Ammon's horn (tissue), 1 donor: ENCODE measurements around the gene CCDC194.

Experiments
- DNase-seq: peaks from one replicate; pipeline ENCODE4 v3.0.0-alpha.2; 2016; ENCODE audit warnings: low spot score

Gene CCDC194

DNA sequence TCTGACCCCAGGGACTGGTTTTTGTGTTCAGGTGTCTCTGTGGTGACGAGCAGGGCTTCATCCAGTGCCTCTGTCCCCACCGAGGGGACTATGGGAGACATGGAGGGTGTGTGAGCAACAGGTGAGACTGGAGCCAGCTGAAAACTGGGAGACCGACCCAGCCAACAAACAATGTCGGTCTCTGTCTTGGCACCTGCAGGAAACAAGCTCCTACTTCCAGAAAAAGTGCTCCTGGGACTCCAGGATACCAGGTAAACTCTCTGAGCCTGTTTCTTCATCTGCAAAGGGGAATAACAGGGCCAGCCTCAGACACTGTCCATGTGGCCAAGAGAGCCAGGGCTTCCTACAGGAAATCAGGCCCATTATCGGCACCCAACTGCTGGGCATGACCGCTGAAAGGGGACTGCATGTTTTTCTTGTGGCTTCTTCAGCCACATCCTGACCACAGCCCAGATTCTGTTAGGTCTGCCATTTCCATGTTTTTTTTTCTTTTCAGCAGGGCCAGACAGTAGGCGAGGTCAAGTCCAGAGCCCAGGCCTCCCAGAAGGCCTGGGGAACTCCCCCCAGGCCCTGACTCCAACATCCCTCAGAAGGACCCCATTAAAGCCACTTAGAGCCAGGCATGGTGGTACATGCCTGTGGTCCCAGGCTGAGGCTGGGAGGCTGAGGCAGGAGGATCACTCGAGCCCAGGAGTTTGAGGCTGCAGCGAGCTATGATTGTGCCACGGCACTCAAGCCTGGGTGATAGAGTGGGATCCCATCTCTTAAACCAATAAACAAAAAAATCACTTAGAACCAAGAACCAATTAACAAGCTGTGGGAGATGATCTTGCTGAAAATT is 12.3 kb upstream of the CCDC194 start:
- DNase-seq, result peak; percentile 47

DNA sequence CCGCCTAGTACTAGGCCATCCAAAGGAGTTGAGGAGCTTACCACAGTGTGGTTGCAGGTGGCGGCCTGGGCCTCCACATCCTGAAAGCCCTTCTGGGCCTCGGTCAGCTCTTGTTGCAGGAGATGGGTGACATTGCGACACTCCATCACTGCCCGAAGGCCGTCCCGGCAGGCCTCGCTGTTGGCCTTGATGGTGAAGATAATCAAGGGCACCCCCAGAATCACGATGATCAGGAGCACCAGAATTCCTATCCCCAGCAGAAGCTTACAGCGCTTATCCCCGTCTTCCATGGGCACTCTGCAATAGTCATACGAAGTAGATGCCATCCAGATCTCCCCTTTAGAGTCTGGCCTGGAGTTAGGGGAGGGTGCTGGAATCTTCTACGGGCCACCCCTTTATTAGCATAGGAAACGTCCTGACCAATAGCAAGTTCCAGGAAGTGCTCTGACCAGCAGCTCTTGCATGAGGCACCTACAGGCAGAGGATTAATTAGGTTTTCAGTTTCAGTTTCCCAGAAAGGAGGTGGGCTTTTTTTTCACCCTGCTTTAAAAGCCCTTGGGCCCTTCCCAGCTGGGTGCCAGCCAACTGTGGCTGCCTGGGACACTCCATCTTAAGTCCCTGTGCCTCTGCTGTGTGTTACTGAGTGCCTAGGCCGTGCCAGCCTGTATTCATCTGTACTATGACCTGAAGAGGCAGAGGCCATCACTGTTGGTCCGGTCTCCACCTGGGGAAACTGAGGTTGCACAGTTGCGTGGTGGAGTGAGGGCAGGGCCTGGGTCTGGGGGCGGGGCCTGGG is 11.5 kb upstream of the CCDC194 start, which contains the start of gene BST2:
Gene BST2, minus strand, starts transcription at position 381 of the 796 bp plus-strand sequence. Its CDS starts 55 bp downstream, at position 326.
- peak; percentile 75 for DNase-seq

DNA sequence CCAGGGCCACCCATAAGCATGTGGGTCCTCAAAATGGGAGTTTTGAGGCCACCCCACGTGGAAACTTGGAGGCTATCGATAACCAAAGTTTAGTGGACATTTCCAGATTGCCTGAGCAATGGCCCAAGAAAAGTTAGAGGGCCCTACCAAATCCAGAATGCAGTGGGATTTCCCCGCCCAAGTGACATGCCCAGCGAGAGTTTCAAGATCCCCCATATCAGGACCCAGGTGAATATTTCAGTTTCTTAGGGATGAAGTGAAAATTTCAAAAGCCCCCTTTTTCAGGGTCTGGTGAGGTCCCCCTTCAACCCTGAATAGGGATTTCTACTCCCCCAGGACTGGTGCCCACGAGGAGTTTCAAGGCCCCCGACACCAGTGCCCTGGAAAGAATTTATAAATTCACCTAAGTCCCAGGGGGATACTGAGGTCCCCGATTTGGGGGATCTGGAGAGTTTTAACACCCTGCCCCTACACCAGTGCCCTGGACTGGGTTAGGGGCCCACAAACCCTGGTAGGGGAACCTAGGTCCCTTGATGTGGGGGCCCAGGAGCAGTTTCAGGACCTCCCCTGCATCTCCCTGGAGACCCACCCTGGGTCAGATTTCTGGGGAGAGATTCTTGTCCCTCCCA is 10.7 kb upstream of the CCDC194 start:
- DNase-seq, result no peak

DNA sequence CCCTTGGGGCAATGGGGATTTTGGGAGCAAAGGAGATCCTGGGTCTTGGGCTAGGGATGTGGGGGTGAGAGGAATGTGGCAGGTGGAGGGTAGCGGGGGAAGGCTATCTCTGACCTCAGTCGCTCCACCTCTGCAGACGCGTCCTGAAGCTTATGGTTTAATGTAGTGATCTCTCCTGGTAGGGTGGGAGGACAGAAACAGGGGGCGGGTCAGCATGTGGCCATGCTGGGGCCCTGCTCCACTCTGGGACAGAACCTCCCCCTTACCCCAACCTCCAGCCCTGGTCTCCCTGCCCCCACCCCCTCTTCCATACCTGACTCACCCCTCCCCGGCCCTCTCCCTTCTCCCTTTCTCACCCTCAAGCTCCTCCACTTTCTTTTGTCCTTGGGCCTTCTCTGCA is 10.0 kb upstream of the CCDC194 start:
- DNase-seq, result no peak

DNA sequence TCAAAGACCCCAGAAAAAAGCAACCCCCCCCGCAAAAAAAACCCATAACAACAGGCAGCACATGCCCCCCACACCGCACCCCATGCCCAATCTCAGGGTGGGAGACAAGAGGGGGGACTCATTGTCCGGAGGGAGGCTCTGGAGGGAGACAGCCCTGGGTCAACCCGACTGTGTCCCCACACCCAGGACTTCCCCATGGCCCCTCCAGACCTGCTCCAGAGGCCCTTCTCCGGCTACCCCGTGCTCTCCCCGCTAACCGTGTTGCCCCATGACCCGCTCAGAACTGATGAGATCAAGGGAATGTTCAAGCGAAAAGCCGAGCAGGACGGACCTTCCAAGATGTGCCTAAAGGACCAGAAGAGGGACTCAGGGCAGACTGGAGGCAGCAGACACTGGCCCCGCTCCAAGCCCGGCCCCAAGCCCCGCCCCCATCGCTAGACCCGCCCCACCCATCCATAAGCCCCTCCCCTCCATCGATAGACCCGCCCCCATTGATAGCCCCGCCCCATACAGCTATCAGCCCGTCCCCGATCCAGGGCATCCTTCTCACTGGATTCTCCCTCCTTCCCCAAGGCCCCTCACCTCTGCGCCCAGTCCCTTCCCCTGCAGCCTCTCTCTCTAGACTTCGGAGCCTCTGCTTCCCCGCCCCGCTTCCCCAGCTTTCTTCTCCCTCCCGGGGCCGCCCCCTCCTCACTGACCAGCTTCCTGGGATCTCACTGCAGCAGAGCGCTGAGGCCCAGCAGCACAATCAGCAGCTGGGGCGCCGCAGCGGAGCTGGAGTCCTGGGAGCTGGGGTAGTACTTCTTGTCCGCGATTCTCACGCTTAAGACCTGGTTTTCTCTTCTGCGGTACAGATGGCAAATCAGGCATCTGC is 9.2 kb upstream of the CCDC194 start:
- no peak for DNase-seq

DNA sequence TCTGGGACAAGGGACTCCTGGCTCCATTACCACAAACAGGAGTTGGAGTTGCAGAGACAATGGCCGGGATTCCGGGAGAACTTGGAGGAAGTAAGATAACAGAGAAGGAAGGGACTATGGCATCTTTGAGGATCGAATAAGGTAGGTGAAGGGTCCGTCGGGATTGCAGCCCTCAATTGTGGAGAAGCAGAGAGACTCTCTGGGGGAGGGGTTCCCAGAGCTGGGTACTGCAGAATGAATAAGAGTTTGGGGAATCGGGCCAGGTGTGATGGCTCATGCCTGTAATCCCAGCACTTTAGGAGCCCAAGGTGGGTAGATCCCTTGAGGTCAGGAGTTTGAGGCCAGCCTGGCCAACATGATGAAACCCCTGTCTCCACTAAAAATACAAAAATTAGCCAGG is 7.6 kb upstream of the CCDC194 start:
- DNase-seq, result no peak

DNA sequence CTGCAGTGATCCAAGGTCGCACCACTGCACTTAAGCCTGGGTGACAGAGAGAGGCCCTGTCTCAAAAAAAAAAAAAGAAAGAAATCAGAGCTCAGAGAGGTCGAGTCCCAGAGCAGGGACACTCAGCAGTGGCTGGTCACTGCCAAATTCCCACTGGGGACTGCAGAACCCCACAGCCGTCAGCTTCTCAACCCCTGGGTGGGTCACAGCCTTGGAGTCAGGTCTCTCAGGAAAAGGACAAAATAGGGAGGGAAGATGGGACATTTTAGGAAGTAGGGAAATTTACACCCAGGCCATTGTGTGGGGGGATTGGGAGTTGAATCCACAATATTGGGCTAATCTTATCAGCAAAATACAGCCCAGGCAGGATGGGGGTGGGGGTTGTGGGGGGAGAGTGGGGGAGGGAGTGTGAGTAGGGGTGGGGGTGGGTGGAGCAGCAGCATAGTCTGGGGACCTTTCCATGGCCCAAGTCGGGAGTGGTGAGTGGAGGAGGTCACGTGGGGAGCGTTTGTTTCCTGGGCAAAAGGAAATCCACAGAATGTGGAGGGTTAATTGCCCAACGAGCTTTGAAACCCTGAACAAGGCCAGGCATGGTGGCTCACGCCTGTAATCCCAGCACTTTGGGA is 5.0 kb upstream of the CCDC194 start:
- DNase-seq, result no peak

DNA sequence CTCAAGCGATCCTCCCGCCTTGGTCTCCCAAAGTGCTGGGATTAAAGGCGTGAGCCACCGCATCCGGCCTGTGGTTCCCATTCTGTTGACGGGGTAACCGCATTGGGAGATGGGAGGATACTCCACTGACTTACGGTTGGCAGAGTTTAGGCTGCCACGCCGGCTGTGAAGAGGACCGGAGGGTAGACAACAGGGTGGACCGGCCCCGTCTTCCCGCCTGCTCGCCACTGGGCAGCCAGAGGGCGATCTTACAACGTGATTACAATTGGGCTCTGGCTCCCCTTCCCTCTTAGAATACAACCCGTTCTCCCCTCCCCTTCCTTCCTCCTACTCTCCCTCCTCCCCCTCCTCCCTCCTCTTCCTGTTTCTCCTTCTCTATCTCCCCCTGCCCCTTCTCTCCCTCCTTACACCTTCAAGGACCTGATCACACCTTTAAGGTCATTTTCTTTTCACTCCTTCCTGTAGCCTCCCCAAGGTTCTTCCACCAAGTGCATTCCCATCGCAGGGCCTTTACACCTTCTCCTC is 957 bp upstream of the CCDC194 start:
- DNase-seq, result peak; percentile 55

DNA sequence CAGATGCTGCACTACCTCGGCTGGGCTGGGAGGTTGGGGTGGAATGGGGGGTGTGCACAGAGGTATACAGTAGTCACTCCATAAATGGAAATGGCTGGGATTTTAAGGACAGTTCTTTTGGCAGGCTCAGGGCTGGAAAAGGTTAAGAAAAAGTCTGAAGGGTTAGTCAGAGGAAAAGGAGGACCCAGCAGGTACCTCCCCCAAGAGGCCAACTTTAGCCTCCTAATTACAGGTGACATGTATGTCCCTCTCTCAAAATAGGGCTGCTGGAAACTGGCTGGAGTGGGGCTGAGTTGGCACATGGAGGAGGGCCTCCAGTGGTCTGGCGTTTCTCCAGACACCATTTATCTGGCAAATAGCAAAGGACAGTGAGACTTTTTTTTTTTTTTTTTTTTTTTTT is 994 bp downstream of the CCDC194 start:
- DNase-seq, result no peak

DNA sequence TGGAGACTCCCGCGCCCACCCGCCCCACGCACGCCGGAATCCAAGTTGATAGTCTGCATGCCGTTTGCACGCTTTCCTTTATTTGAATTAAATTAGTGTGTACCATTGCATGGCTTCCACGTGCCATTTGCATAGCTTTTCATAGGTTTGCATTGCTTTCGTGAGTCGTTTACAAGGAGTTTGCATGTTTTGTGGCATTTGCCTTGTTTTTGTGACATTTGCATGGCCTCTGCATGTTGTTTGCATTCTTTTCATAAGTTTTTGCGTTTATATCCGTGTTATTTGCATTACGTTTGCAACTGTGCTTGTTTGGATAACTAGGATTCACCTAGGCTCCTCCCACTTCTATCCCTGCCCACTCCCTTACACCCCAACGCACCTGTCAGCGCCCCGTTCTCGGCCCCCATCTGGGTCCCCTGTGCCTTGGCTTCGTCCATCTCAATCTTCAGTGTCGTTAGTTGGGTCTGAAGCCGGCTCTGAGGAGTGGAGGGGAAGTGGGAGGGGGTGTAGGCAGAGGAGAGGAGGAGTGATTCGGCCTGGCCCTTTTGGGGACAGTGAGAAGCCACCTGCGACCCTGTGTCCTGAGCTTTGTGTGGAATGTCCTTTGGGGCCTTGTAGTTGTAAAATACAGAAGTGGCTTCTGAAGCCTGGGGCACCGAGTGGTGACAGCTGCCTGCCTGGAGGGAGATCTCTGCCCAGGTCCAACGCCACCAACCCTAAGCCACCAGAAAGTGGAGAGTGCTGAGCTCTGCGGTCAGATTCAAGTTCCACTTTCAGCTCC is 2.4 kb downstream of the CCDC194 start:
- DNase-seq, result peak; percentile 37

DNA sequence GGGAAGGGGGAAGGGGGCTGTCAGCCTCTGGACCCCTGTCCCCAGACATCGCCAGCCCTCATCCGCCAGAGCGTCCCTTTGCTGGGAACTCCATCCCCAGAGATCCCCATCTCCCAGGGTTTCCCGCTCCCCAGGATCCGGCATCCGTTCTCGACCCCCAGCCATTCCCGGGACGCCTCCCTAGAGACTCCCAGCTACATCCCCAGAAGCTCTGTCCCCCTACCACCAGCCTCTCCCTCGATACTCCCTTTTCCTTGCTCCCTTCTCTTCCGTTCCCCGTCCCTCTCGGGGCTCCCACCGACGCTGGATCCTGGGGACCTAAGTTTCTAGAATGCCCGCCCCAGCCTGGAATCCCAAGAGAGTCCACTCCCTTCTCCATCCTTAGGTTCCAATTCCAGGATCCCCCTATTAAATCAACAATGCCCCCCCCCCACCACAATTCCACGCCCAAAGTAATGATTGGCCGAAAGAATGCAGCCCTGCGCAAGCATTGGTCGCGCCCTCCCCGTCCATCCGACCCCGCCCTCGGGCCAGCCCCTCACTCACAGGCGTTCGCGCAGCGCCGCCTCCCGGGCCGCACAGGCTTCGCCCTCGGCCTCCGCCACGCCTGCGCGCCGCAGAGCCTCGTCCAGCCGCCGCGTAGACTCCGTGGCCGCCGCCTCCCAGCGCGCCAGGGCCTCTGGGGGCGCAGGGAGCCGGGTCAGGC is 3.2 kb downstream of the CCDC194 start:
- DNase-seq, result peak; percentile 93

DNA sequence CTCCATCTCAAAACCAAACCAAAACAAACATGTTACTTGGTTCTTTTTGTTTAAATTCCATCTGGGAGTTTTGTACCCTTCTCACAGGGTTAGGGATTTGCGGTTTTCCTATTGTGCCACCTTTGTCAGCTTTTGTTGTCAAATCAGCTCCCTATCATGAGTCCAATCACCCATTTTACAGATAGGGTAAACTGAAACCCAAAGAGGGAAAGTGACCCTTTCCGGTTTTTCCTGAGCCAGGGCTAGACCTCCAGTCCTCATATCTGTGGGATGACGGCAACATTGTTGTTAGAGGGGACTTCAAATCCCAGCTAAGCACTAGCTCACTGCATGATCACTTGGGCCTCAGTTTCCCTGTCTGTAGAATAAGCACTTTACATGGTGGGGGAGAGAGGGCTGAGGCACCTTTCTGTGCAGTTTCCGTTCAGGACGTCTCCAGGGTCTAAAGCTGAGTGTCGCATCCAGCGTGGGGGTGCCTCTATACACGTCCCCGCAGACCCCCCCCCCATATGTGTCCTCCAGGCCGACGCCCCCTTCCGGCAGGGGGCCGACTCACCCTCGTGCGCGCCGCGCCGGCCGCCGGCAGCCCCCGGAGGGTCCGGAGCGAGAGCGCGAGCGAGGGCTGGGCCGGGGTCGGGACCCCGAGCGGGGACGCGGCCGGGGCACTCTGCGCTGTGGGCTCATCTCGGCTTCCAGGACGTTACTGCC is 3.9 kb downstream of the CCDC194 start:
- no peak for DNase-seq

DNA sequence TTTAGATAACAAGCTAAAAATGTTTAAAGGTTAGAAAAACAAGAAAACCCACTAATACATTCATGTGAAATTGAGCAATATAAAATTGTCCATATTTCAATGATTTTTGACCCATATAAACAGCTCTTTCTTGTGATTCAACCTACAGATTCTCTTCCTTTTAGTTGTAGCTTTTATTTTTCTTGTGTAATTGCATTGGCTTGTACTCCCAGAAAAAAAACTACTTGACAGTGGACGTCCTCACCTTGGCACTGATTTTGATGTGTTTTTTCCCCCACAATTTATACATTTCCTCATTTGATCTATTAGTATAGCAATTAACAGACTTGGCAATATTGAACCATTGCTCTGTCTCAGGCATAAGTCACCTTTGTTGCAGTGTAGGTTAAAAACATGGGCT is 4.7 kb downstream of the CCDC194 start:
- DNase-seq, result no peak

DNA sequence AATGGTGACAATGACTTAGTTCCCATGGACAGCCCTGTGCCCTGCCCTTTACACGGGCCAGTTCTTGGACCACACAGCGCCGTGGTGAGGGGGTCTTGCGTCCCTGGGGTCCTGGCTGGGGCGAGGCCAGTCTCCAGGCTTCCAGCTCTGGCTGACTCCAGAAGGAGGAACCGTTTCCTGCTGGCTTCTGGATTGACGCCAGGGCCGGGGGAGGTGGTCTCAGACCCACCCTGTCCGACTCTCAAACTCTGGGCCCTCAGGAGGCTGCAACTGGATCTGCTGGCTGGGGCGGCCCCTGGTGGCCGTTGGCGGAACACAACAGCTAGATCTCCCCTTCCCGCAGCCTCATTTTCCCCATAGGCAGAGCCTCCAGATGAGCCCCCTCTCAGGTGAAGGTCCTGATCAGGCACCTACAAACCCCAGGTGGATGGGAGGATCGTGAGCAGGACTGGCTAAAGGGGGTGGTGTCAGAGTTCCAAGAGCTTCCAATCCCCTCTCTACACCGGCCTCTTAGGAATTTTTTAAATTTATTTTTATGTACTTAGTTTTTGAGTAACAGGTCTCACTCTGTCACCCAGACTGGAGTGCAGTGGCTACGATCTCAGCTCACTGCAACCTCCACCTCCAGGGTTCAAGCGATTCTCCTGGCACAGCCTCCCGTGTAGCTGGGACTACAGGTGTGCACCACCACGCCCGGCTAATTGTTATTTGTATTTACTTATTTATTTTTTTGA is 8.0 kb downstream of the CCDC194 start:
- peak; percentile 41 for DNase-seq

DNA sequence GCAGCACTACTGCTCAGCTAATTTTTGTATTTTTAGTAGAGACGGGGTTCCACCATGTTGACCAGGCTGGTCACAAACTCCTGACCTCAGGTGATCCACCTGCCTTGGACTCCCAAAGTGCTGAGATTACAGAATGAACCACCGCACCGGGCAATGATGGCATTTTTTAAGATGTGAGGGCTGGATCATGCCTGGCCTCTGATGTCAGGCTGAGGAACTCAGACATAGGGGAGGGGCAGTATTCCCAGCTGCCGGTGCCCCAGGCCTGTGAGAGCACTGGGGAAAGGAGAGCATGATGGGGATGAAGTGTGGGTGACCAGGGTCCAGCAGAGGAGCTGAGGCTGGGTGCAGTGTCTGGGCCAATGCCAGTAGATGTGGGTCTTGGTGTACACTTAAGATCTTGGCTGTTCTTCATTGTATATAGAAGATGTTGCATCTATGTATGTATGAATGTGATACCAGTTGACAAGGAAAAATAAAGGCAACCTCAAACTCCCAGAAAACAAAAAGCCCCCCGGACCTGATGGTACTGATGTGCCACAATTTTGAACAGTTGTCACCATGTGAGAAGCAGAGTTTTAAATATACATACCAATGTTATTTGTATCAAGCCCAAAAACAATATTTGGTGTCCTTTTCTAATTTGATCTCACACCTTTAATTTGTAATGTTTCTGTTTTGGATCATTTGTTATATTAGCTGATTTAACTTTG is 13.4 kb downstream of the CCDC194 start:
- no peak for DNase-seq

DNA sequence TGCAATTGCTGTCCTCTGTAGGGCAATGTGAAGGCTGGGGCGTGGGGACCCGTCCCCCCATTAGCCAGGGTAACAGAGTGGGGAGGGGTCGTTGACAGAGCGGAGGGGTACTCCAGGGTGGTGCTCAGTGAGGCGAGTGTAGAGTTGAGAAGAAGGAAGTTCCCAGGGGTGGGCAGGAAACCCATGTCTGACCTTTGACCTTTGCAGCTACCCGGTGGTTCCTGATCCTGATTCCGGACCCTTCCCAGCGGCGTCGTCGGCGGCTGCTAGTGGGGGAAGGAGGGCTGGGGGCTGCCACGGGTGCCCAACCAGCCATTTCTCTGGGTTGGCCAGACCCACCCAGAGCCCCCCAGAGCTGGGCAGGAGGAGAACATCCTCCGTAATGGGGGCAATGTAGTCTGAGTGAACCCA is 14.8 kb downstream of the CCDC194 start:
- DNase-seq, result no peak

DNA sequence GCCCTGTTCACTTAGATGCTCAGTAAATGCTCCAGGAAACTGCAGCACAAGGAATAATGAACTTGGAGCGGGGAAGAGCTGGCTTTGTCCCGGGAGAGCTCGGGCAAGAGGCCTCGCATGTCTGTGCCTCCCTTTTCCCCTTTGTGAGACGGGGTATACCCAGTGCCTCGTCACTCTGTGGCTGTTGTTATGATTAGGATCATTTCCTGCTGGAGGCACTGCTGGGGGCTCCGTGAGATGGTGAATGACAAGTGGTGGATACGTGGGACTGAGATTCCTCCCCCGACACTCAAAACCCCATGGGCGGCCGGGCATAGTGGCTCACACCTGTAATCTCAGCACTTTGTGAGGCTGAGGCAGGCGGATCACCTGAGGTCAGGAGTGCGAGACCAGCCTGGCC is 15.7 kb downstream of the CCDC194 start:
- no peak for DNase-seq
